Liver (tissue), 9 donors: ENCODE data around the gene SPARC. TPM values are rescaled to one million over a fixed set of nuclear protein-coding genes. Genes with fewer than 3 reads are reported as not detected.

Source experiments
- DNase-seq: peaks from one replicate; pipeline ENCODE4 v3.0.0-alpha.2; 2017; ENCODE audit warnings: low spot score
- H3K27ac ChIP-seq, 2 donors: one replicate each; pipeline ENCODE4 v1.7.0; 2013; ENCODE audit warnings: inconsistent platforms in 2 of 2, low read length in 2 of 2, control low read depth in 1 of 2, low read depth in 1 of 2, mild to moderate bottlenecking in 1 of 2
- H3K27me3 ChIP-seq, 4 donors: one replicate each; pipeline versions ENCODE4 v1.6.1 to v1.7.0; 2013; ENCODE audit warnings: low read length in 3 of 4, inconsistent platforms in 1 of 4, mild to moderate bottlenecking in 1 of 4, moderate library complexity in 1 of 4; ENCODE audit not compliant: control insufficient read depth in 4 of 4, insufficient read depth in 4 of 4
- H3K36me3 ChIP-seq, 4 donors: one replicate each; pipeline versions ENCODE4 v1.6.1 to v1.7.0; 2013; ENCODE audit warnings: low read length in 3 of 4, mild to moderate bottlenecking in 3 of 4, low read depth in 1 of 4, moderate library complexity in 1 of 4; ENCODE audit not compliant: control insufficient read depth in 4 of 4, insufficient read depth in 3 of 4
- H3K4me1 ChIP-seq, 4 donors: one replicate each; pipeline versions ENCODE4 v1.6.1 to v1.7.0; 2013; ENCODE audit warnings: low read length in 3 of 4, mild to moderate bottlenecking in 3 of 4, moderate library complexity in 1 of 4; ENCODE audit not compliant: control insufficient read depth in 4 of 4, insufficient read depth in 4 of 4
- H3K4me3 ChIP-seq, 3 donors: one replicate each; pipeline versions ENCODE4 v1.6.1 to v1.7.0; 2013; ENCODE audit warnings: low read length in 3 of 3, control low read depth in 1 of 3, low read depth in 1 of 3, mild to moderate bottlenecking in 1 of 3
- H3K9ac ChIP-seq, 2 donors: one replicate each; pipeline ENCODE4 v1.7.0; 2013; ENCODE audit warnings: low read length in 2 of 2, mild to moderate bottlenecking in 2 of 2, moderate library complexity in 2 of 2, control low read depth in 1 of 2, low read depth in 1 of 2
- H3K9me3 ChIP-seq, 4 donors: one replicate each; pipeline versions ENCODE4 v1.6.1 to v1.7.0; 2013; ENCODE audit warnings: low read length in 3 of 4; ENCODE audit not compliant: control insufficient read depth in 4 of 4
- FOXA1 ChIP-seq: IDR thresholded peaks from 2 replicates; pipeline ENCODE4 v1.6.1; 2016; ENCODE audit warnings: antibody characterized with exemption
- GABPA ChIP-seq, 2 donors: IDR thresholded peaks in 1 of 2; conservative IDR thresholded peaks in 1 of 2; 2 replicates each; pipeline ENCODE4 v1.6.1; 2016; ENCODE audit warnings: antibody characterized with exemption in 2 of 2, mild to moderate bottlenecking in 1 of 2, moderate library complexity in 1 of 2
- HNF4G ChIP-seq: IDR thresholded peaks from 2 replicates; pipeline ENCODE4 v1.6.1; 2016; ENCODE audit warnings: antibody characterized with exemption
- JUND ChIP-seq, 2 donors: IDR thresholded peaks; 2 replicates each; pipeline ENCODE4 v1.6.1; 2016; ENCODE audit warnings: antibody characterized with exemption in 2 of 2
- NR2F2 ChIP-seq: IDR thresholded peaks from 2 replicates; pipeline ENCODE4 v1.6.1; 2016; ENCODE audit warnings: antibody characterized with exemption
- RXRA ChIP-seq, 2 donors: IDR thresholded peaks; 2 replicates each; pipeline ENCODE4 v1.6.1; 2017 to 2018; ENCODE audit warnings: antibody characterized with exemption in 2 of 2, mild to moderate bottlenecking in 1 of 2
- SP1 ChIP-seq: IDR thresholded peaks from 2 replicates; pipeline ENCODE4 v1.6.1; 2018; ENCODE audit warnings: antibody characterized with exemption, mild to moderate bottlenecking
- TAF1 ChIP-seq: conservative IDR thresholded peaks from 2 replicates; pipeline ENCODE4 v1.6.1; 2016; ENCODE audit warnings: antibody characterized with exemption, mild to moderate bottlenecking
- YY1 ChIP-seq: IDR thresholded peaks from 2 replicates; pipeline ENCODE4 v1.6.1; 2016; ENCODE audit warnings: antibody characterized with exemption, mild to moderate bottlenecking
- WGBS: extraction: QIAGEN DNeasy Blood & Tissue Kit; methylation state at CpG from one replicate; pipeline ENCODE4 v1.1.7; 2013; 5-methylcytosine and 5-hydroxymethylcytosine counted together
- polyA plus RNA-seq, 2 donors: library from polyadenylated mRNA; stranded (reverse) in 1 of 2; unstranded in 1 of 2; fragments of 200-250 nt in 1 of 2; fragments of >200 nt in 1 of 2; fragmentation: Nextera tagmentation in 1 of 2; extraction: Ambion mirVana in 1 of 2; gene quantifications; one replicate each; pipeline versions ENCODE4 v1.2.1 to v1.2.3, GENCODE V29; 2013 to 2015
- total RNA-seq, 2 donors: library from RNA; depleted of rRNA; stranded (reverse); fragments of >200 nt; gene quantifications; one replicate each; pipeline ENCODE4 v1.2.3, GENCODE V29; 2014
- TF ChIP-seq, protein P1 (sequence below): fragments of 150-350 bp; IDR thresholded peaks from 2 replicates; pipeline ENCODE4 v1.5.1; 2017; ENCODE audit warnings: improper control_type of control experiment, low read depth, low read length; ENCODE audit not compliant: missing input control
- TF ChIP-seq, protein P2 (sequence below): IDR thresholded peaks from 2 replicates; pipeline ENCODE4 v1.6.1; 2016; ENCODE audit warnings: antibody characterized with exemption
- TF ChIP-seq, protein P3 (sequence below): IDR thresholded peaks from 2 replicates; pipeline ENCODE4 v1.6.1; 2016; ENCODE audit warnings: antibody characterized with exemption
- TF ChIP-seq, protein P4 (sequence below): IDR thresholded peaks from 2 replicates; pipeline ENCODE4 v1.6.1; 2016; ENCODE audit warnings: antibody characterized with exemption
- TF ChIP-seq, protein P5 (sequence below): IDR thresholded peaks from 2 replicates; pipeline ENCODE4 v1.6.1; 2016; ENCODE audit warnings: antibody characterized with exemption, mild to moderate bottlenecking
- donor health status: healthy.
- donor health status: healthy.
- donor health status: healthy.
- donor health status: healthy.
- donor health status: healthy.

The SPARC gene
- total and polyA plus RNA-seq, 4 donors = 96.6 to 269 (median 110) TPM

DNA sequence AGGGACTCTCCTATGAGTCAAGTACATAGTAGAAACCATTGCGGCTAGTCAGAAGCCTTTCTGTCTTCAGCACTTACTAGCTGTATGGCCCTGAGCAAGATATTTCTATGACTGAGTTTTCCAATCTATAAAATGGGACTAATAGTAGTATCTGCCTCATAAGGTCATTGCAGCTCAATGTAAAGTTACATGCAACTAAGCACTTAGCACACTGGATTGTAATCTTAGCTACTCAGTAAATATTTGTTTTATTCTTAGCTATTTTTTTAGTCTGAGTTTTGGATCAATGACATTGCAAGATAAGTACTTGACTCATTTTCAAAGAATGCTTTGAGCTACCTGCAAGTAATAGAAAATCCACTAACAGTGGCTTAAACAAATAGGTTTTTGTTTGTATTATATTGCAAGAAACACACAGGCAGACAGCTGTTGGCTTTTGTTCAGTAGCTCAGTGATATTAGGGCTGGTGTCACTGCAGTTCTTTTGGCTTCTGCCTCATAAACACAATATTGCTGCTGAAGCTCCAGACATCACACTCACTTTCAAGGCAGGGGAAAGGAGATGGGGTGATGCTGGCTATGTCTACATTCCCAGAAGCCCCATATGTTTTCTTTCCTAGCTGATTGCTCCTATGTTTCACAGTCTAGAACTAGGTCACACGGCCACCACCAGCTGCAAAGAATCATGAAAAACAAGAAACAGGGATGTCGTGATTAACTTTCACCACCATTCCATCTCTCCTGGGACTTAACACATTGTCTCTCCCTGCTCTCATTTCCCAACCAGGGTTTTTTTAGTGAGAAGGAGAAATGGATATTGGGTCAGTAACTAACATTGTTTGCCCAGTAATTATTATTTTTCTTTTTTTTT lies 68.6 kb downstream of the SPARC start:
- TF ChIP-seq NR2F2 (no peak), TAF1 (no peak), FOXA1 (no peak), HNF4G (no peak), RXRA (IDR thresholded peaks at IDR 0.05) (no peak), YY1 (no peak), GABPA (IDR thresholded peaks at IDR 0.05 in 1 of 2, conservative IDR thresholded peaks at IDR 0.05 in 1 of 2) (no peak), SP1 (no peak)
- TF ChIP-seq, protein P1, sequence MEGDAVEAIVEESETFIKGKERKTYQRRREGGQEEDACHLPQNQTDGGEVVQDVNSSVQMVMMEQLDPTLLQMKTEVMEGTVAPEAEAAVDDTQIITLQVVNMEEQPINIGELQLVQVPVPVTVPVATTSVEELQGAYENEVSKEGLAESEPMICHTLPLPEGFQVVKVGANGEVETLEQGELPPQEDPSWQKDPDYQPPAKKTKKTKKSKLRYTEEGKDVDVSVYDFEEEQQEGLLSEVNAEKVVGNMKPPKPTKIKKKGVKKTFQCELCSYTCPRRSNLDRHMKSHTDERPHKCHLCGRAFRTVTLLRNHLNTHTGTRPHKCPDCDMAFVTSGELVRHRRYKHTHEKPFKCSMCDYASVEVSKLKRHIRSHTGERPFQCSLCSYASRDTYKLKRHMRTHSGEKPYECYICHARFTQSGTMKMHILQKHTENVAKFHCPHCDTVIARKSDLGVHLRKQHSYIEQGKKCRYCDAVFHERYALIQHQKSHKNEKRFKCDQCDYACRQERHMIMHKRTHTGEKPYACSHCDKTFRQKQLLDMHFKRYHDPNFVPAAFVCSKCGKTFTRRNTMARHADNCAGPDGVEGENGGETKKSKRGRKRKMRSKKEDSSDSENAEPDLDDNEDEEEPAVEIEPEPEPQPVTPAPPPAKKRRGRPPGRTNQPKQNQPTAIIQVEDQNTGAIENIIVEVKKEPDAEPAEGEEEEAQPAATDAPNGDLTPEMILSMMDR = no peak
- TF ChIP-seq, protein P2, sequence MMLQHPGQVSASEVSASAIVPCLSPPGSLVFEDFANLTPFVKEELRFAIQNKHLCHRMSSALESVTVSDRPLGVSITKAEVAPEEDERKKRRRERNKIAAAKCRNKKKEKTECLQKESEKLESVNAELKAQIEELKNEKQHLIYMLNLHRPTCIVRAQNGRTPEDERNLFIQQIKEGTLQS = no peak
- TF ChIP-seq, protein P3, sequence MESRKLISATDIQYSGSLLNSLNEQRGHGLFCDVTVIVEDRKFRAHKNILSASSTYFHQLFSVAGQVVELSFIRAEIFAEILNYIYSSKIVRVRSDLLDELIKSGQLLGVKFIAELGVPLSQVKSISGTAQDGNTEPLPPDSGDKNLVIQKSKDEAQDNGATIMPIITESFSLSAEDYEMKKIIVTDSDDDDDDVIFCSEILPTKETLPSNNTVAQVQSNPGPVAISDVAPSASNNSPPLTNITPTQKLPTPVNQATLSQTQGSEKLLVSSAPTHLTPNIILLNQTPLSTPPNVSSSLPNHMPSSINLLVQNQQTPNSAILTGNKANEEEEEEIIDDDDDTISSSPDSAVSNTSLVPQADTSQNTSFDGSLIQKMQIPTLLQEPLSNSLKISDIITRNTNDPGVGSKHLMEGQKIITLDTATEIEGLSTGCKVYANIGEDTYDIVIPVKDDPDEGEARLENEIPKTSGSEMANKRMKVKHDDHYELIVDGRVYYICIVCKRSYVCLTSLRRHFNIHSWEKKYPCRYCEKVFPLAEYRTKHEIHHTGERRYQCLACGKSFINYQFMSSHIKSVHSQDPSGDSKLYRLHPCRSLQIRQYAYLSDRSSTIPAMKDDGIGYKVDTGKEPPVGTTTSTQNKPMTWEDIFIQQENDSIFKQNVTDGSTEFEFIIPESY = no peak
- TF ChIP-seq, protein P4, sequence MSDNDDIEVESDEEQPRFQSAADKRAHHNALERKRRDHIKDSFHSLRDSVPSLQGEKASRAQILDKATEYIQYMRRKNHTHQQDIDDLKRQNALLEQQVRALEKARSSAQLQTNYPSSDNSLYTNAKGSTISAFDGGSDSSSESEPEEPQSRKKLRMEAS = no peak
- TF ChIP-seq, protein P5, sequence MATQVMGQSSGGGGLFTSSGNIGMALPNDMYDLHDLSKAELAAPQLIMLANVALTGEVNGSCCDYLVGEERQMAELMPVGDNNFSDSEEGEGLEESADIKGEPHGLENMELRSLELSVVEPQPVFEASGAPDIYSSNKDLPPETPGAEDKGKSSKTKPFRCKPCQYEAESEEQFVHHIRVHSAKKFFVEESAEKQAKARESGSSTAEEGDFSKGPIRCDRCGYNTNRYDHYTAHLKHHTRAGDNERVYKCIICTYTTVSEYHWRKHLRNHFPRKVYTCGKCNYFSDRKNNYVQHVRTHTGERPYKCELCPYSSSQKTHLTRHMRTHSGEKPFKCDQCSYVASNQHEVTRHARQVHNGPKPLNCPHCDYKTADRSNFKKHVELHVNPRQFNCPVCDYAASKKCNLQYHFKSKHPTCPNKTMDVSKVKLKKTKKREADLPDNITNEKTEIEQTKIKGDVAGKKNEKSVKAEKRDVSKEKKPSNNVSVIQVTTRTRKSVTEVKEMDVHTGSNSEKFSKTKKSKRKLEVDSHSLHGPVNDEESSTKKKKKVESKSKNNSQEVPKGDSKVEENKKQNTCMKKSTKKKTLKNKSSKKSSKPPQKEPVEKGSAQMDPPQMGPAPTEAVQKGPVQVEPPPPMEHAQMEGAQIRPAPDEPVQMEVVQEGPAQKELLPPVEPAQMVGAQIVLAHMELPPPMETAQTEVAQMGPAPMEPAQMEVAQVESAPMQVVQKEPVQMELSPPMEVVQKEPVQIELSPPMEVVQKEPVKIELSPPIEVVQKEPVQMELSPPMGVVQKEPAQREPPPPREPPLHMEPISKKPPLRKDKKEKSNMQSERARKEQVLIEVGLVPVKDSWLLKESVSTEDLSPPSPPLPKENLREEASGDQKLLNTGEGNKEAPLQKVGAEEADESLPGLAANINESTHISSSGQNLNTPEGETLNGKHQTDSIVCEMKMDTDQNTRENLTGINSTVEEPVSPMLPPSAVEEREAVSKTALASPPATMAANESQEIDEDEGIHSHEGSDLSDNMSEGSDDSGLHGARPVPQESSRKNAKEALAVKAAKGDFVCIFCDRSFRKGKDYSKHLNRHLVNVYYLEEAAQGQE = no peak
- Histone ChIP-seq H3K4me3 (no peak overlapping the region), H3K27ac (no peak overlapping the region), H3K36me3 (no peaks in the 10 kb centered on the region), H3K9ac (no peak overlapping the region), H3K27me3 (peaks cover 0 to 3% (median 1%) of the 10 kb centered on the region in 4 donors), H3K4me1 (no peaks in the 10 kb centered on the region), H3K9me3 (peaks cover 0 to 3% (median 0%) of the 10 kb centered on the region in 4 donors)
- DNase-seq = no peak
- 90% methylated on average over 3 of the region's 3 CpGs for WGBS

DNA sequence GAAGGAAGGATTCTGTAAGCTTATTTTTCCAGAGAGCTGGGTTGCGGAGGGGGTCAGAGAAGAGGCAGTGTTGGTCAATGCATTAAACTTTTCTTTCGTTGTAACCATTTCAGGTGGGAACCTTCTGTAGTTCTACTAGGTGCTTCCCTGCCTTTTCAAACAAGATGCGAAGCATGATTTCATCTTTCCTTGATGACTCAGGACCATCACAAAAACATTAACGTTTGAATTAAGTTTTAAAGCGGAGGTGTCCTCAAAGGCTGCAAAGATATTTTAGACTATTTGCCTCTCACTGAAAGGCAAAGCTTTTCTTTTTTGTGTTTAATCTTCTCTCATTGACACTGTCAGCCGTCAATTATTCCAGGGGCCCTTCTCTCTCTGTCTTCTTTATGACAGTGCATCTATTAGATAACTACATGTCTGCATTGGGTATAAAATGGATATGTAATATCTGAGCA lies 69.3 kb downstream of the SPARC start:
- 85% methylated on average over 6 of the region's 6 CpGs for WGBS
- H3K27me3 ChIP-seq = peaks cover 0 to 3% (median 1%) of the 10 kb centered on the region in 4 donors
- no peak overlapping the region for H3K9ac ChIP-seq

More for the DNA sequence above, 69.3 kb downstream of the SPARC start:
- H3K4me1 ChIP-seq = no peaks in the 10 kb centered on the region
- TF ChIP-seq JUND (IDR thresholded peaks at IDR 0.05) = no peak
- TF ChIP-seq HNF4G = no peak
- H3K27ac ChIP-seq = no peak overlapping the region
- DNase-seq = no peak
- H3K9me3 ChIP-seq = peaks cover 0 to 3% (median 0%) of the 10 kb centered on the region in 4 donors
- H3K36me3 ChIP-seq = no peaks in the 10 kb centered on the region
- no peak overlapping the region for H3K4me3 ChIP-seq
